GM23338 (cell line): Measurements from ENCODE around the gene ABCC9.
A peak's percentile ranks its signal among the peaks of the same experiment; 100 is the strongest.

Source experiments
- CREB1 ChIP-seq: fragments of 250-450 bp; sonication (Bioruptor Pico); IDR thresholded peaks from 2 replicates; pipeline ENCODE4 v1.5.0; 2020; ENCODE audit warnings: low read depth, mild to moderate bottlenecking, moderate library complexity
- CTCF ChIP-seq, 2 experiments: fragments of 200-600 bp in 1 of 2; sonication (generic) in 1 of 2; conservative IDR thresholded peaks; 2 replicates each; pipeline versions ENCODE4 v1.5.1 to v1.6.1; 2016 to 2017; ENCODE audit warnings: antibody characterized with exemption in 2 of 2, low read depth in 2 of 2, mild to moderate bottlenecking in 2 of 2, moderate library complexity in 1 of 2
- ETS1 ChIP-seq: IDR thresholded peaks from 2 replicates; pipeline ENCODE4 v1.6.1; 2016; ENCODE audit warnings: antibody characterized with exemption
- EZH2 ChIP-seq: fragments of 200-600 bp; sonication (generic); IDR thresholded peaks from one replicate; pipeline ENCODE4 v1.8.0; 2017; ENCODE audit warnings: antibody characterized with exemption, mild to moderate bottlenecking, low read depth; ENCODE audit not compliant: unreplicated experiment
- JUNB ChIP-seq: IDR thresholded peaks from one replicate; pipeline ENCODE4 v1.6.1; 2016; ENCODE audit warnings: antibody characterized with exemption; ENCODE audit not compliant: unreplicated experiment
- NANOG ChIP-seq: IDR thresholded peaks from 2 replicates; pipeline ENCODE4 v1.6.1; 2016; ENCODE audit warnings: antibody characterized with exemption, borderline replicate concordance
- REST ChIP-seq: IDR thresholded peaks from one replicate; pipeline ENCODE4 v1.6.1; 2018; ENCODE audit warnings: antibody characterized with exemption; ENCODE audit not compliant: unreplicated experiment

GRCh38 chr12:21989819-21990412, 48.7 kb upstream of the ABCC9 start:
- TF ChIP-seq CTCF (conservative IDR thresholded peaks at IDR 0.05; ENCODE audit: low read depth in 2 of 2), result peak; percentile 60 to 74
- TF ChIP-seq REST, result no peak
- TF ChIP-seq NANOG, result no peak
- TF ChIP-seq EZH2, result no peak
- TF ChIP-seq CREB1, result no peak
- TF ChIP-seq ETS1, result no peak
- no peak for TF ChIP-seq JUNB
